ENCODE measurements around the gene TMPRSS13. TPM values are rescaled to one million over a fixed set of nuclear protein-coding genes. Genes with fewer than 3 reads are reported as not detected.

Gene TMPRSS13
- total and polyA plus RNA-seq, 2 of the 13 experiments (the other 11 are each of a cell fraction or from before 2014, with no cell fraction given), result not detected

DNA sequence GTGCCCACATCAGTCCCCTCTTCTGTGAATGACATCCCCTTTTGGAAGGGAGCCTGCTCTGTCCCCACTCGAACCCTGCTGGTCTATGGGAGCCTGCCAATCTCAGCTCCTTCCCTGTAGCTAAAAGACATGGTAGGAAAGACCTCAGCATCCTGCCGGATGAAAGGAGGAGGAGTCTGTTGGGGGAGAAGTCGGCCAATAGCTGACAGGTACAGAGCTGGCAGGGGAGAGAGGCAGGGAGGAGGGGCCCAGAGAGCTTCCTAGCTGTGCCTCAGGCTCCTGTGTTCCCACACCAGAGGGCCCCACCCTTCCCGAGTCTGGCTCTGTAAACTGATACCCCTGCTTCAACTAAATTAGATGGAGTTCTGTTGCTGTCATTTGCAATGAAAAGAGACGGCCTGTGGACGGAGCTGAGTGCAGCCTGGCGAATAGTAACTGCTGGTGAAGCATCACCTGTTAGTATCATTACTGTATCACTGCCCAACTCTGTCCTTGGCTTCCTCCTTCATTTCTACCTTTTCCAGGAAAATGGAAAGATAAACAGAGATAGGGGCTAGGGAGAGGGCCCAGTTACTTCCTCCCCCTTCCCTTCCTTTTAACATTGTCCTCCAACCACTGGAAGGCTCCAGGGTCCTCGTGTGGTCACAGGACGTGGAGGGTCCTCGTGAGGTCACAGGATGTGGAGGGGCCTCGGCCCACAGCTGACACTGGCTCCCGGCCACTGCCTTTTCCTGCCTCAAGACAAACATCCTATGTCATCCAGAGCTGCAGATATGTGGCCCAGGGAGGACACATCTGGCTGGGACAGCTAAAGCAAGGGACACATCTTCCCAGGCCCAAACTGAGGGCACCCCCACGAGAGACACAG lies 67.8 kb downstream of the TMPRSS13 start:
- Histone ChIP-seq H3K4me2 (ENCODE audit: low read depth, low read length) (no peak overlapping the region), H3K27ac (ENCODE audit: extremely low read length, insufficient read depth, low read length) (no peak overlapping the region), H3K27me3 (ENCODE audit: control insufficient read depth in 1 of 2, insufficient read depth in 2 of 2, low read length in 2 of 2) (peaks cover 4 to 43% of the 10 kb centered on the region in 2 experiments; a peak in 4 of 5 replicates), H3K4me1 (ENCODE audit: insufficient read depth, low read length) (no peaks in the 10 kb centered on the region), H3K9ac (ENCODE audit: insufficient read depth, low read depth, low read length) (no peak overlapping the region), H3K9me3 (ENCODE audit: low read length) (no peaks in the 10 kb centered on the region), H2AFZ (ENCODE audit: low read length) (no peak overlapping the region), H3K4me3 (replicated peaks in 1 of 3; ENCODE audit: insufficient read depth in 1 of 3, low read depth in 2 of 3, low read length in 3 of 3) (no peak overlapping the region), H3K36me3 (replicated peaks in 1 of 2; ENCODE audit: control insufficient read depth in 1 of 2, insufficient read depth in 2 of 2, low read length in 2 of 2) (no peaks in the 10 kb centered on the region), H3K79me2 (ENCODE audit: insufficient read depth, low read length) (no peaks in the 10 kb centered on the region), H4K20me1 (ENCODE audit: insufficient read depth, low read length) (no peaks in the 10 kb centered on the region)
- in situ Hi-C loops (cut with HindIII; ENCODE audit: extremely low pct_ligation_motif_present, low pct_unique_long_range_greater_than_20kb), result no loop called here
- no TSS peak for BruUV-seq (replicated peaks)
- ChIA-PET POLR2A (no interaction called here), CTCF (ENCODE audit: low intra/inter-chr PET ratio, low total read pairs) (no interaction called here)
- DNase-seq (ENCODE audit: low spot score), result no peak
- FAIRE-seq, result no peak
- intact Hi-C loops (cut with micrococcal nuclease; ENCODE audit: unreplicated experiment), result no loop called here
- TF ChIP-seq ZBTB3 (CRISPR knock-in tag; IDR thresholded peaks at IDR 0.05; ENCODE audit: borderline replicate concordance, low read depth) (no peak), RCOR2 (CRISPR knock-in tag; IDR thresholded peaks at IDR 0.05) (no peak), MAFF (IDR thresholded peaks at IDR 0.05; ENCODE audit: low read depth, low read length) (no peak), ZNF143 (CRISPR knock-in tag; IDR thresholded peaks at IDR 0.05) (no peak), KLF13 (CRISPR knock-in tag; IDR thresholded peaks at IDR 0.05) (no peak)
- TF ChIP-seq, protein P1, sequence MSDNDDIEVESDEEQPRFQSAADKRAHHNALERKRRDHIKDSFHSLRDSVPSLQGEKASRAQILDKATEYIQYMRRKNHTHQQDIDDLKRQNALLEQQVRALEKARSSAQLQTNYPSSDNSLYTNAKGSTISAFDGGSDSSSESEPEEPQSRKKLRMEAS (IDR thresholded peaks at IDR 0.05), result no peak
- TF ChIP-seq, protein P2, sequence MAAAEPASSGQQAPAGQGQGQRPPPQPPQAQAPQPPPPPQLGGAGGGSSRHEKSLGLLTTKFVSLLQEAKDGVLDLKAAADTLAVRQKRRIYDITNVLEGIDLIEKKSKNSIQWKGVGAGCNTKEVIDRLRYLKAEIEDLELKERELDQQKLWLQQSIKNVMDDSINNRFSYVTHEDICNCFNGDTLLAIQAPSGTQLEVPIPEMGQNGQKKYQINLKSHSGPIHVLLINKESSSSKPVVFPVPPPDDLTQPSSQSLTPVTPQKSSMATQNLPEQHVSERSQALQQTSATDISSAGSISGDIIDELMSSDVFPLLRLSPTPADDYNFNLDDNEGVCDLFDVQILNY (CRISPR knock-in tag; conservative IDR thresholded peaks at IDR 0.05), result no peak
- 3% methylated on average over 13 of the region's 13 CpGs for WGBS (ENCODE audit: low lambda C conversion rate)
- ATAC-seq, result no peak

Measured in HepG2 (cell line).